ENCODE data around the gene SLC25A27.

- TF ChIP-seq EZH2phosphoT487 (IDR thresholded peaks at IDR 0.05; ENCODE audit: insufficient read depth, low read depth) (no peak), EZH2 (IDR thresholded peaks at IDR 0.05; ENCODE audit: insufficient read depth, poor library complexity, severe bottlenecking) (no peak)
Measured at GRCh38 chr6:46637933-46638332, 14.8 kb upstream of the SLC25A27 start.

All from GM23248 (cell line).